ENCODE results near the gene MTHFD1.
A peak's percentile ranks its signal among the peaks of the same experiment; 100 is the strongest.

DNA sequence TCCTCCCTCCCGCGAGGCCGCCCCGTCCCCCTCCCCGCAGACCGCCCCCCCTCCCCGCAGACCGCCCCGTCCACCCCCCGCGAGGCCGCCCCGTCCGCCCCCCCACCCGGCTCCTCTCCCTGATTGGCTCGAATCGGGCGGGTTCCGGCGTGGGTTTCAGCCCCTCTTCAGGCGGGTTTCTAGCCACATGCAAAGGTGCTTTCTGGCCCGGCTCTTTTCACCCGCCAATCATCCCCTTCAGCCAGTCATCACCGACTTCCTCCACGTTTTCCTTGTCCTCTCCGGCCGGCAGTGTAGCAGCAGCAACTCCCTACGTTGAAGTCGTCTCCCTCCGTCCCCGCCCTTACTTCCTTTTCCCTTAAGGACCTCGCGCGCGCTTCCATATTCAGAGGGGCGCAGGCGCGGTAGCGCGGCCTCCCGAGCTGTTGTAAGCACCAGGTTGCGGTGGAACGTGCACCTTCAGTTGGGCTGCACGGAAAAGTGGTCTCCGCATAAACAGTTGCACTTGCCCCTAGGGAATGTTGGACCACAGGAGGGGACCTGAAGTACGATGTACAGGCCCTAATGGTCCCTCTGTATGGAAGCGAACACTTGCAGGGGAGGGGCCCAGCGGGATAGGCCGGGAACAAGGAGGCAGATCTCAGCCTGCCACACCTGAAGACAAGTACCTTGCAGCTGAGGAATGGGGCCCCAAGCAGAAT, 49.4 kb upstream of the MTHFD1 start:
- TF ChIP-seq CTCF (IDR thresholded peaks at IDR 0.05) = no peak
- peak in 1 of 2 donors; percentile 74 for TF ChIP-seq POLR2A (IDR thresholded peaks at IDR 0.05)

Data from heart left ventricle (tissue), 13 donors.